GM12878 (cell line): Measurements from ENCODE around the gene IL17B. TPM values are rescaled to one million over a fixed set of nuclear protein-coding genes. Genes with fewer than 3 reads are reported as not detected.
A peak's percentile ranks its signal among the peaks of the same experiment; 100 is the strongest.

Source experiments
- ATAC-seq: fragments of 200-7000 bp; cut with Tn5 transposase; 3 replicates; pipeline ENCODE4 v1.9.1; 2020; ENCODE audit warnings: mild to moderate bottlenecking, moderate library complexity
- BruUV-seq: library from RNA; stranded (reverse); fragments of 400-500 nt; replicated peaks from 2 replicates; lab custom pipeline; 2021; lab: Mats Ljungman, UMichigan
- CTCF ChIA-PET: fragments of 300-600 bp; sonication (Branson Sonifier 250); formaldehyde crosslinking; extraction: SDS; loops from one replicate; lab custom pipeline; 2021; ENCODE audit warnings: inconsistent platforms; lab: Yijun Ruan, JAX
- POLR2A ChIA-PET: fragments of 350-600 bp; formaldehyde crosslinking; extraction: SDS; loops from one replicate; lab custom pipeline; 2021; ENCODE audit warnings: inconsistent platforms; lab: Charles Lee
- RAD21 ChIA-PET: fragments of 300-600 bp; sonication (Branson Sonifier 250); formaldehyde crosslinking; loops from one replicate; lab custom pipeline; 2023; ENCODE audit warnings: antibody characterized with exemption; ENCODE audit not compliant: unreplicated experiment; lab: Charles Lee
- SMC1A ChIA-PET: fragments of 300-600 bp; sonication (Branson Sonifier 250); formaldehyde crosslinking; loops from one replicate; lab custom pipeline; 2023; ENCODE audit not compliant: unreplicated experiment, uncharacterized antibody; lab: Charles Lee
- DNase-seq: peaks from one replicate; pipeline ENCODE4 v3.0.0-alpha.2; 2011; ENCODE audit warnings: low read depth, low spot score
- FAIRE-seq: peaks from 3 replicates; lab custom pipeline; 2011; peaks lifted over from hg19 to GRCh38; lab: Jason Lieb, UNC
- H2AFZ ChIP-seq: 2 replicates; pipeline ENCODE4 v1.6.0; 2011; ENCODE audit warnings: low read depth, low read length, control low read depth; ENCODE audit not compliant: control insufficient read depth
- H3K27ac ChIP-seq: 2 replicates; pipeline ENCODE4 v1.5.1; 2011; ENCODE audit warnings: control low read depth; ENCODE audit not compliant: control insufficient read depth, insufficient read depth
- H3K27me3 ChIP-seq, 2 experiments: replicated peaks in 1 of 2; 2 replicates each; pipeline versions ENCODE4 v1.6.0 to v1.6.1; 2011; ENCODE audit warnings: low read length in 1 of 2; ENCODE audit not compliant: control insufficient read depth in 2 of 2, insufficient read depth in 2 of 2
- H3K36me3 ChIP-seq, 2 experiments: 2 replicates each; pipeline ENCODE4 v1.5.1; 2011; ENCODE audit warnings: low read length in 1 of 2; ENCODE audit not compliant: control insufficient read depth in 2 of 2, insufficient read depth in 2 of 2
- H3K4me1 ChIP-seq: 2 replicates; pipeline ENCODE4 v1.6.1; 2011; ENCODE audit warnings: mild to moderate bottlenecking, low read length, moderate library complexity, mixed read lengths; ENCODE audit not compliant: control insufficient read depth, insufficient read depth
- H3K4me2 ChIP-seq: 2 replicates; pipeline ENCODE4 v1.6.0; 2011; ENCODE audit warnings: control low read depth; ENCODE audit not compliant: control insufficient read depth, insufficient read depth
- H3K4me3 ChIP-seq: fragments of 200-600 bp; sonication (generic); 2 replicates; pipeline ENCODE4 v1.5.1; 2016
- H3K79me2 ChIP-seq: 2 replicates; pipeline ENCODE4 v1.6.0; 2011; ENCODE audit warnings: low read length; ENCODE audit not compliant: control insufficient read depth, insufficient read depth
- H3K9ac ChIP-seq: 2 replicates; pipeline ENCODE4 v1.8.0; 2011; ENCODE audit warnings: low read length, control low read depth, mixed read lengths; ENCODE audit not compliant: control insufficient read depth, insufficient read depth
- H3K9me3 ChIP-seq: replicated peaks from 3 replicates; pipeline ENCODE4 v1.5.1; 2011; ENCODE audit warnings: mild to moderate bottlenecking, low read length; ENCODE audit not compliant: control insufficient read depth, insufficient read depth
- H4K20me1 ChIP-seq: 2 replicates; pipeline ENCODE4 v1.6.0; 2011; ENCODE audit not compliant: control insufficient read depth, insufficient read depth
- LARP7 ChIP-seq: fragments of 450-650 bp; IDR thresholded peaks from 2 replicates; pipeline ENCODE4 v1.6.1; 2017; ENCODE audit warnings: mild to moderate bottlenecking
- WGBS: methylation state at CpG from one replicate; pipeline ENCODE4 v1.1.6; 2016; ENCODE audit warnings: low lambda C conversion rate; ENCODE audit not compliant: insufficient replicate concordance, insufficient coverage; ENCODE audit errors: missing lambda C conversion rate; 5-methylcytosine and 5-hydroxymethylcytosine counted together
- in situ Hi-C: fragments of 300-500 bp; cut with MboI; formaldehyde crosslinking; loops from 9 replicates; pipeline ENCODE4 v1.14.3; 2018; ENCODE audit warnings: mixed read lengths
- intact Hi-C: fragments of 100-400 bp; cut with micrococcal nuclease; formaldehyde crosslinking; loops from one replicate; pipeline ENCODE4 v1.14.2; 2022; ENCODE audit not compliant: unreplicated experiment
- polyA plus RNA-seq, 11 experiments: library from polyadenylated mRNA; depleted of rRNA in 4 of 11; unstranded in 6 of 11; stranded (reverse) in 5 of 11; fragments of >200 nt; fragmentation: Nextera tagmentation in 4 of 11; fragmentation: Illumina TruSeq in 1 of 11; extraction: Ambion mirVana in 4 of 11; extraction: Trizol in 1 of 11; gene quantifications; 1 replicate in 1 of 11; 2 replicates in 10 of 11; pipeline versions ENCODE4 v1.2.1 to v1.2.3, GENCODE V29; 2011 to 2016; ENCODE audit warnings: inconsistent platforms in 2 of 11, missing spikeins in 2 of 11, low read depth in 1 of 11
- total RNA-seq, 4 experiments: library from RNA; depleted of rRNA in 3 of 4; stranded (reverse); fragments of >200 nt in 3 of 4; fragmentation: Illumina TruSeq in 1 of 4; extraction: Trizol in 1 of 4; gene quantifications; 2 replicates each; pipeline versions ENCODE4 v1.2.1 to v1.2.3, GENCODE V29; 2013 to 2021
- TF ChIP-seq, protein P1 (sequence below): fragments of 450-650 bp; formaldehyde crosslinking; IDR thresholded peaks from 2 replicates; pipeline ENCODE4 v1.5.0; 2022; ENCODE audit warnings: mild to moderate bottlenecking, missing genetic modification characterization
- TF ChIP-seq, protein P2 (sequence below): IDR thresholded peaks from 2 replicates; pipeline ENCODE4 v1.6.1; 2011; ENCODE audit warnings: mild to moderate bottlenecking, low read depth, low read length, moderate library complexity; ENCODE audit not compliant: insufficient replicate concordance
- TF ChIP-seq, protein P3 (sequence below): fragments of 450-650 bp; IDR thresholded peaks from 2 replicates; pipeline ENCODE4 v1.6.1; 2016; ENCODE audit warnings: mild to moderate bottlenecking

Gene IL17B
- total and polyA plus RNA-seq, 10 of the 15 experiments (the other 5 are each of a cell fraction or from before 2014, with no cell fraction given): not detected

DNA sequence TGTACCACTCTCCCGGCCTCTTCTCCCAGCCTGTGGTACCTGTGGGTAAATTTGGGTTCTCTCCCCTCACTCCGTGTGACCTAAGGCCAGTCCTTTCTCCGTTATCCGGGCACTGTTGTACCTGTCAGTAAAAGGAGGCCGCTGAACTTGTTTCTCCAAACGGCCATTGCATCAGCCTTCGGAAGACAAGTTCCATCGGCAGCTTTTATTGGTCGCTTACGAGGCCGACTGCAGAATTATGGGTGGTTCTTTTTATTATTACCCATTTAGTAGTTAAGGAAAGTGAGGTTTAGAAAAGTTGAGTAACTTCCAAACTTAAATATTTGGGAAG, 33.2 kb downstream of the IL17B start:
- Histone ChIP-seq H3K9ac (peak overlapping the region; percentile 97), H2AFZ (peak overlapping the region; percentile 100), H3K4me2 (peak overlapping the region; percentile 78), H3K4me1 (no peaks in the 10 kb centered on the region), H4K20me1 (no peaks in the 10 kb centered on the region), H3K27me3 (no peaks in the 10 kb centered on the region), H3K36me3 (peaks cover under 1 to 19% of the 10 kb centered on the region in 2 experiments), H3K79me2 (peaks cover 23% of the 10 kb centered on the region), H3K27ac (peak overlapping the region; percentile 84), H3K9me3 (no peaks in the 10 kb centered on the region), H3K4me3 (peak overlapping the region; percentile 97)
- TF ChIP-seq, protein P1, sequence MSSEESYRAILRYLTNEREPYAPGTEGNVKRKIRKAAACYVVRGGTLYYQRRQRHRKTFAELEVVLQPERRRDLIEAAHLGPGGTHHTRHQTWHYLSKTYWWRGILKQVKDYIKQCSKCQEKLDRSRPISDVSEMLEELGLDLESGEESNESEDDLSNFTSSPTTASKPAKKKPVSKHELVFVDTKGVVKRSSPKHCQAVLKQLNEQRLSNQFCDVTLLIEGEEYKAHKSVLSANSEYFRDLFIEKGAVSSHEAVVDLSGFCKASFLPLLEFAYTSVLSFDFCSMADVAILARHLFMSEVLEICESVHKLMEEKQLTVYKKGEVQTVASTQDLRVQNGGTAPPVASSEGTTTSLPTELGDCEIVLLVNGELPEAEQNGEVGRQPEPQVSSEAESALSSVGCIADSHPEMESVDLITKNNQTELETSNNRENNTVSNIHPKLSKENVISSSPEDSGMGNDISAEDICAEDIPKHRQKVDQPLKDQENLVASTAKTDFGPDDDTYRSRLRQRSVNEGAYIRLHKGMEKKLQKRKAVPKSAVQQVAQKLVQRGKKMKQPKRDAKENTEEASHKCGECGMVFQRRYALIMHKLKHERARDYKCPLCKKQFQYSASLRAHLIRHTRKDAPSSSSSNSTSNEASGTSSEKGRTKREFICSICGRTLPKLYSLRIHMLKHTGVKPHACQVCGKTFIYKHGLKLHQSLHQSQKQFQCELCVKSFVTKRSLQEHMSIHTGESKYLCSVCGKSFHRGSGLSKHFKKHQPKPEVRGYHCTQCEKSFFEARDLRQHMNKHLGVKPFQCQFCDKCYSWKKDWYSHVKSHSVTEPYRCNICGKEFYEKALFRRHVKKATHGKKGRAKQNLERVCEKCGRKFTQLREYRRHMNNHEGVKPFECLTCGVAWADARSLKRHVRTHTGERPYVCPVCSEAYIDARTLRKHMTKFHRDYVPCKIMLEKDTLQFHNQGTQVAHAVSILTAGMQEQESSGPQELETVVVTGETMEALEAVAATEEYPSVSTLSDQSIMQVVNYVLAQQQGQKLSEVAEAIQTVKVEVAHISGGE (CRISPR knock-in tag): no peak
- TF ChIP-seq, protein P2, sequence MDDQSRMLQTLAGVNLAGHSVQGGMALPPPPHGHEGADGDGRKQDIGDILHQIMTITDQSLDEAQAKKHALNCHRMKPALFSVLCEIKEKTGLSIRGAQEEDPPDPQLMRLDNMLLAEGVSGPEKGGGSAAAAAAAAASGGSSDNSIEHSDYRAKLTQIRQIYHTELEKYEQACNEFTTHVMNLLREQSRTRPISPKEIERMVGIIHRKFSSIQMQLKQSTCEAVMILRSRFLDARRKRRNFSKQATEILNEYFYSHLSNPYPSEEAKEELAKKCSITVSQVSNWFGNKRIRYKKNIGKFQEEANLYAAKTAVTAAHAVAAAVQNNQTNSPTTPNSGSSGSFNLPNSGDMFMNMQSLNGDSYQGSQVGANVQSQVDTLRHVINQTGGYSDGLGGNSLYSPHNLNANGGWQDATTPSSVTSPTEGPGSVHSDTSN: no peak
- TF ChIP-seq, protein P3, sequence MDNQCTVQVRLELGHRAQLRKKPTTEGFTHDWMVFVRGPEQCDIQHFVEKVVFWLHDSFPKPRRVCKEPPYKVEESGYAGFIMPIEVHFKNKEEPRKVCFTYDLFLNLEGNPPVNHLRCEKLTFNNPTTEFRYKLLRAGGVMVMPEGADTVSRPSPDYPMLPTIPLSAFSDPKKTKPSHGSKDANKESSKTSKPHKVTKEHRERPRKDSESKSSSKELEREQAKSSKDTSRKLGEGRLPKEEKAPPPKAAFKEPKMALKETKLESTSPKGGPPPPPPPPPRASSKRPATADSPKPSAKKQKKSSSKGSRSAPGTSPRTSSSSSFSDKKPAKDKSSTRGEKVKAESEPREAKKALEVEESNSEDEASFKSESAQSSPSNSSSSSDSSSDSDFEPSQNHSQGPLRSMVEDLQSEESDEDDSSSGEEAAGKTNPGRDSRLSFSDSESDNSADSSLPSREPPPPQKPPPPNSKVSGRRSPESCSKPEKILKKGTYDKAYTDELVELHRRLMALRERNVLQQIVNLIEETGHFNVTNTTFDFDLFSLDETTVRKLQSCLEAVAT: no peak
- TF ChIP-seq LARP7: peak; percentile 10; the same call in 1 of the 2 replicates
- DNase-seq: no peak
- TSS peak; percentile 68 for BruUV-seq
- peak; percentile 23 for ATAC-seq
- in situ Hi-C loops: no loop called here
- SMC1A ChIA-PET: interaction anchor here (1.2 to 3.4 kb wide), 6 partner anchors 11 to 204 kb away, joined by 3 to 23 read pairs (median 4); partner anchors contain the start of gene PCYOX1L
- POLR2A ChIA-PET: interaction anchor here (1.2 to 3.8 kb wide), 5 partner anchors 8 to 206 kb away, joined by 5 to 66 read pairs (median 8); partner anchors contain the start of genes CSNK1A1 and PCYOX1L
- RAD21 ChIA-PET: interaction anchor here (0.5 to 4.7 kb wide), 5 partner anchors 11 to 272 kb away, joined by 3 to 30 read pairs (median 6); partner anchors contain the start of gene PCYOX1L
- CTCF ChIA-PET: interaction anchor here (0.8 to 8.3 kb wide), 10 partner anchors 9 to 505 kb away, joined by 3 to 62 read pairs (median 4); partner anchors contain the start of genes CSNK1A1 and PCYOX1L
- intact Hi-C loops: loop anchor here (1.0 to 10.0 kb wide), 3 partner anchors 11 to 541 kb away; partner anchors contain the start of gene CSNK1A1
- FAIRE-seq: no peak
- WGBS: under 1% methylated on average over 11 of the region's 11 CpGs
